HG03354 (cell line): Measurements from ENCODE around the gene DDAH1.
"Not testable (repeated sequence)": the region's sequence is repeated elsewhere in the genome, so short reads cannot be mapped to it uniquely, and the experiment has no call there.

ENCODE experiments used
- ATAC-seq: cut with Tn5 transposase; IDR thresholded peaks from one replicate; pipeline ENCODE4 v1.9.1; 2021; ENCODE audit warnings: mild to moderate bottlenecking; ENCODE audit not compliant: unreplicated experiment, poor library complexity, severe bottlenecking

The DDAH1 gene

DNA sequence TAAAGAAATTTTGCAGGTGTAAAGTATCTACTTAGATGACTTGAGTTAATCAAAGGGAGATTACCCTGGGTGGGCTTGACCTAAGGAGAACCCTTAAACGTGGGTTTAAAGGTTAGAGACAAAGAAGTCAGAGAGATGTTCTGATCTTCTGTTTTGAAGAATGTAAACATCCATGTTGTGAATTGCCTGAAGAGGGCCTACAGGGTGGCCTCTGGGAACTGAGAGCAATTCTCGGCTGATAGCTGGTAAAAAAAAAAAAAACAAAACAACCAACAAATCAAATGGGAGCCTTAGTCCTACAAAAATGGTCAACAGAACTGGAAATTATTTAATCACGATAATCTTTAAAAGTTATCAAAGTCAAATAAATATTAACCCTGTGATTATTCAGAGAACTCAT, 99.1 kb downstream of the DDAH1 start:
- no peak for ATAC-seq

DNA sequence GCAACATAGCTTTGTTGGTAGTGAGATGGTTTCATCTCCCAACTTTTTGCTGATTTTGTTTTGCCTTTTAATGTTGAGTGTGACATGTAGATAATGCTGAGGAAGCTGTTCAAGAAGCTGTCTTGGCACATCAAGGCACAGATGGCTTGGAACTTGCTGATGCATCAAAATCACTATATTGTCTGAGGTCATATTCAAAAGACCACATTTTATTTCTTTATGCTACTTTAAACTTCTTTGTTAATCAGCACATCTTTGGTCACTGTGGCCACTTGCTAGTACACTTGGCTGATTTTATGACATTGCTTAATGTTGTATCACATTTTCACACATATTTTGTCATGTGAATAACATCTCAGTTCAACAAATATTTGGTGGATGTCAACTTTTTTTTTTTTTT, 101.4 kb downstream of the DDAH1 start:
- ATAC-seq: no peak

DNA sequence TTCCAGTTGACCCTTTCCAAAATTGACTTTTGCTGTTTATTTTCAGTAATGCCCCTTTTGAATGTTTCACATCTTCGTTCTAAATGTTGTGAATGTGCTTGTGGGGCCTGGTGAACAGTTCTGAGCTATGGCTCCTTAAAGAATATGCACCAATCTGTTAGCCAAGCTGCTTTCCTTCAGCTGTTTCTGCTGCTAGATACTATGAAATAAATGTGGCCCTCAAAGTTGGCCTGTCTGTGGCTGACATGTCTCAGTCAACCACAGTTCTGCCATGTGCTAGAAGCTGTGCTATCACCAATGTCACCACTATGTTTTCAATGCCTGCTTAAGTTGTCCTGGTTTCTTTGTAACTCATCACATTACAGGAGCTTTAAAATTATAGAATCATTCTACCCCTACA, 101.9 kb downstream of the DDAH1 start:
- ATAC-seq: no peak

DNA sequence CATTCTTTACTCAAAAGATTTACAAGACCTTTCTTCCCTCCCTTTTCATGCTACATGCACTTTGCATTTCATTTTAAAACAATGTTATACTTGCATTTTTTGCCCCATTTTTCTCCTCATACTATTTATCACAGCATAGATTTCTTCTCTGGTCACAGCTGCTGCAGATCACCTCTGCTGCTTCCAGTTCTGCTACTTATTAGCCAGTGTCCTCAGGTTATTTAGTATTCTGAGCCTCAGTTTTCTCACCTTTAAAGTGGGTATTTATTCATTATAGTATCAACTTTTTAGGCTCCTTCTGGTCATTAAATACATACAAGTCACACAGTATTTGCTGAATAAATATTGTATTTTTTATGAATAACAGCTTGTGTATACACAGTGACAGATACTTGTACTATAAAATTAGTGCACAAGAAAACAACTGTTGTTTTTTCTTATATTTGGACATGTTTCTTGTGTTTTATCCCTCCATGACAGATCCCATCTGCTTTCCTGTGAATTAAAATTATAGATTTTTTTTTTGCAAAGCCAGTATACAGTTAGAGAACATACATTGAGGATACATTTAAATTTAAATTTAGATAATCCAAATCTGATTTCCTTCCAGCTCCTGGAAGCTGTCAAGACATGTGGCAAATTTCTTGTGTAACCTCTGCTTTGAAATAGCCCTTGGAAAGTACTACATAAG, 103.2 kb downstream of the DDAH1 start:
- no peak for ATAC-seq

DNA sequence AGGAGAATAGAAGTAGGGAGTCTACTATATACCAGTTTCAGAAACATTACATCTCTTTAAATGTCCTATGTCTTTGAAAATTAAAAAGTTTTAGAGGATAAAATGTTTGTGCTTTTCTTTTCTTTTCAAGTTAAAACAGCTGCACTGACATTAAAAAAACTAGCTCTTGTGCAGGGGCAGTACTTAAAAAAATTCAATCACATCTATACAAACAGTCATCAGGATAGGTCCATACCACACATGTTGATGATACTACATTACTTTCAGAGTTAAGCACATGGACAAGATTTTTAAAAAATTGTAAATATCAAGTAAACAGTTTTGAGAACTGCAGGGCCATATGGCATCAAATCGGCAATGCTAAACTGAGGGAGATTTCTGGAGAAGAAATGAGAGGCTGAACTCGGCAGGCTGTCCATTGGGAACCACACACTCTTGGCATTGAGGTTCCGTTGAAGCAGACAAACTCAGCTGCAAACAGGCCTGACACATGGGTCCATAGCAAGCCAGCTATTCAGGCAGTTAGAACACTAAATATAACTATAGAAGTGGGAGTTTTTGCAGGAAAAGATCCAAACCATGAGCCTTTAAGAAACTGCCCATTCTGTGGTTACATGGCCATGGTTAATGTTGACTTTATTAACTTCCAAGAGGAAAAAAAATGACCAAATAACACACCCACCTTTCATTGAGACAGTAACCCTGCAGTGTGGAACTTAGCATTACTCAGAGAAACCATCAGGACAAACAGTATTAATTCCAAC, 104.0 kb downstream of the DDAH1 start:
- no peak for ATAC-seq

DNA sequence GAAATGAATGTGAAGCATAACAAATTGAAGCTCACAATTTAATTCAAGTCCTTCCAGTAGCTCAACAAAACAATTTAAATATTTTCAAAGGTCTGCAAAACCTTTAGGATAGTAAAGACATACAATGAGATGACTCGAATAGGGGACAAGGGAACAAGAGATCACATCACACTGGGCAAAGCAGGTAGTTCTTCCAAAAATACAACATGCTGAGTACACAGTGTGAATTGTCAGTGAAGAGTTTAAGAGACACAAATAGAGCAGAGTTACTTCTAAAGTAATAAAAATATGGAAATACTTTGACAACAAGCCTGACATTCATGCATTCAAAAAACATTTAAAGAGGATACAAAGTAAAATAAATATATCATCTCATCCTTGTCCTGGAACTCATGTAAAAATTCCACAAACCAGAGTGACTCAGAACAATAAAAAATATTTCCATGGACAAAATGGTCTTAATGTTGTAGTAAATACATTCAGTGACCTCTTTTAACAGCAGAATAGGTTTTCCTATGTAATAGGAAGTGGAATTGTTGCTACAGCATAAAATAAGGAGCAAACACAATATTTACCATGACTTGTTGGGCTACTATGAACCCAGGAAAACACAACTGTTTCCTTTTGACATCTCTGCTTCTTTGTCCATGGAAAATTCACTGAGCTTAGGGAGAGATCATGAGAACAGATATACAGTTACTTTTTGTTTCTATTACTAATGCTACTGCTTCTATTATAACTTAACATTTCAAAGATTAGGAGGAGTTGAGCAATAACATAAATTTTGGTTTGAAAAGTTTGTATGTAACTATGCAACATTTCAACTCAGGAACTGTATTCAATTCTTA, 104.9 kb downstream of the DDAH1 start:
- no peak for ATAC-seq

DNA sequence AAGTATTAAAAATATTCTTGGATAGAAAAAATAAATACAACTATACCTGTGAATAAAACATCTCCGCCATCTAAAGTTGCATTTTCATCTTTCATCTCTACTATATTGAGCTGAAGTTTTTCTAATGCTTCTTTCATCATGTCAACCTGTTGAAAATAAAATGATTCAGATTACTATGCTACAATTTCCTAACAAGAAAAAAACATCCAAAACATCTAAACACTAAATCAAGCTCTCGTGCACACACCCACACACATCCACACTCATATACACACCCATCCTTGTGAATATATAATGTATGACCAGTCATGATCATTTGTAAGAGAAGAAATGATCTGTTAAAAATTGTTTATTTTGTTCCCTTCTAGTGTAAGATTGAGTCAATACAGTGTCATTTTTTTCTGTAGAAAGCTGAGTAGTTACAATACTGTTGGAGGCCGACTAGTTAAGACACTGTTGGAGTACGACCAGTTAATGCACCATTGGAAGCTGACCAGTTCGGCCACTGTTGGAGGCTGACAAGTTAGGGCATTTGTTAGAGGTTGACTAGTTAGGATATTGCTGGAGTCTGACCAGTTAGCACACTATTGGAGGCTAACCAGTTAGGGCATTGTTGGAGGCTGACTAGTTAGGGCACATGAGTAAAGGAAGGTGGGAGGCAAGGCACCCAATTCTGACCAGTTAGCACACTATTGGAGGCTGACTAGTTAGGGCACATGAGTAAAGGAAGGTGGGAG, 106.1 kb downstream of the DDAH1 start:
- no peak for ATAC-seq

DNA sequence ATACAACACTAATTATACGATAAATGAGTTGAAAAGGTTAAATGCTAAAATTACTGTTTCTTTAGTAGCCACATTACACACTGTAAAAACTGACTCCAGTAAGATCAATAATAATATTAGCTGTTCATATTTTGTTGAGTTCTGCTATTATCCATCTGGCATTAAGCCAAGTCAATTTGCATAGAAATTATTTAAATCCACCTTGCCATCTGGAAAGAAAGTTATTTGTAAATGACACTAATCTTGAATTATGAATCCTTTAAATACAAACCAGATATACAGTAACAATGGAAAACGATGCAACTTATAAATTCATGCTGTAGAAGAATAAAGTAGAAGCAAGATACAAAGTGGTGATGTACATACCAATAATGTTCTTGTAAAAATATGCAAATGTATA, 107.1 kb downstream of the DDAH1 start:
- ATAC-seq: no peak

DNA sequence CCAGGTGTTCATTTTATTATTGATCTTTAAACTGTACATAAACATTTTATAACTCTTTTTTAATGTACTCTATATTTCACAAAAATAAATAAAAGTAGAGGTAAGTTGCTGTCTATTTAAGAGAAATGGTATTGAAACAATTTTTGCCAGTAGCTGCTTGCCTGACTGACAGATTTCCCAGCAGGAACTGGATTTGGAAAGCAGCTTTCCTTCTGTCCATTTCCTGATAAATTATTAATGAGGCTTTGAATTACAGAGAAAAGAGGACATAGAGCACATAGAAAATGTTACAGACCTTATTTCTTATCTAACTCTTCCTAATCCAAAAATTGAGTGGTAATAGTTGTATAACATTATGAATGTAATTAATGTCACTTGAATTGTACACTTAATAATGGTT, 108.8 kb downstream of the DDAH1 start:
- no peak for ATAC-seq

DNA sequence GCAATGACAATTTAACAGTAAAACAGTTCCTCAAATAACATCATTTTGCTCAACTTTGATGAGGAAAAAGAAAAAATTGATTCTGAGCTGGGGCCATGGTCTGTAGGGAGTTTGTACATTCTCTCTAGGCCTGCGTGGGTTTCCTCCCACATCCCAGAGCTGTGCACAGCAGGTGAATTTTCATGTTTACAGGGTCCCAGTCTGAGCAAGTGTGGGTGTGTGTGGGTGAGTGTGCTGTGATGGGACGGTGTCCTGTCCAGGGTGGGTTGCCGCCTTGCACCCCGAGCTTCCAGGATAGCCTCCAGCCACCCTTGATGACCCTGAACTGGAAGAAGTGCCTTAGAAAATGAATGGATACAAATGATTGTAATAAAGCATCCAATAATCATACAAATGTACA, 112.9 kb downstream of the DDAH1 start:
- no peak for ATAC-seq

DNA sequence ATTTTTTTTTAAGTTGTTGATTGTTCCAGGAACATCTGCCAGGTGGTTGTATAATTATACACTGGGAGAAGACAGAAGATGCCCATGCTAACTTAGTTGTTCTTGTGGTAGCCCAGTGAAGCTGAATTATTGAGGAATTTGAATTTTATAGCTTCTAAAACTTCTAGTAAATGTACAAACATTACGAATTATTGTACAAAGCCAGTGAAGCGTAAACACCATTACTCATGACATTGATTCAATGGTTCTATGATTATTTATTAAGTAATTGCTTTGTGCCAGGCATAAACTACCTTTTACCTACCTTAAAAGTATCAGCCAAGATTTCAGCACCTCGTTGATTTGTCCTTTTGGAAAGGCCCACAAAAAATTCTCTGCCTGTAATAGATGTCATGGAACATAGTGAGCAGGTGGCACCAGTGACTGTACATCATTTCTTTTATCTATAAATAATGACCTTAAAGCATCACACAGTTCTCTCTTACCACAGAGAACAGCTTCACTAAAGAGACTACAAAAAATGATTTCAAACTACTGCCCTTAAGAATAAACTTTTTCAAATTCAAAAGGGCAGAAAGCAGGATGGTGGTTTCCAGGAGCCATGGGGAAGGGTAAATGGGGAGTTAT, 113.6 kb downstream of the DDAH1 start:
- no peak for ATAC-seq

DNA sequence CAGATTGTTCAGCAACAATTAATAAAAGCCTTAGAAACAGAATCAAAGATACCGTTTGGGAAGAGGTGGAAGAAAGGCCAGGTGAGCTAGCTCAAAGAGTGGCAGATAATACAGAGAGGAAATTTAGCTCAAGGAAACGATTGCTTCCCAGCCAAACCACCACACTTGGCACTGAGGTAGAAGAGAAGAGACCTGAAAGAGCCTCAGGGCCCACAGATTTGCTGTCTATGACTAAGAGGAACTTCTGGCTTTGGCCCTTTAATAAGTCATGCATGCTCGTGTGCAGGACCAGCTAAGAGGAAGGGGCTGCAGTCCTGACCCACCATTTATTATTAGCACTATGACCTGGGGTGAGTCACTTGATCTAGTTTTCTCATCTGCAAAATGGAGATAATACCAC, 115.7 kb downstream of the DDAH1 start:
- ATAC-seq: no peak

DNA sequence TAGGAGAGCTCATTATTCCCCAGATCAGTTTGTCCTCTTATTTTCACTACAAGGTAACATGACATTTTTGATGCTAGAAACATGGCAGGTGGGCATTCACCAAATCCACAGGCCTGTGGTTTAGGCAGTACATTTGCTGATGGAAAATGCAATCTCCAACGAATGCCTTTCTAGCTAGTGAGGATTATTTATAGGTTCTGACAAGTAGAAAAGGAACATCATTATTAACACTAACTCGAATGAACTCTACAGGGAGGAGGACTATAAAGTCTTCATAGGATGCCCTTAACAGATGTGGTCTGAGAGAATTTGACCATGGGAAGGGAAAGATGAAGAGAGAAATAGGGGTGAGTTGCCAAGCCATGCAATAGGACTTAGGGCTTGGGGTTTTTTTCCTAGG, 117.1 kb downstream of the DDAH1 start:
- no peak for ATAC-seq

DNA sequence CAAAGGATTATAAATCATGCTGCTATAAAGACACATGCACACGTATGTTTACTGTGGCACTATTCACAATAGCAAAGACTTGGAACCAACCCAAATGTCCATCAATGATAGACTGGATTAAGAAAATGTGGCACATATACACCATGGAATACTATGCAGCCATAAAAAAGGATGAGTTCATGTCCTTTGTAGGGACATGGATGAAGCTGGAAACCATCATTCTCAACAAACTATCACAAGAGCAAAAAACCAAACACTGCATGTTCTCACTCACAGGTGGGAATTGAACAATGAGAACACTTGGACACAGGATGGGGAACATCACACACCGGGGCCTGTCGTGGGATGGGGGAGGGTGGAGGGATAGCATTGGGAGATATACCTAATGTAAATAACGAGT, 117.7 kb downstream of the DDAH1 start:
- not testable (repeated sequence) for ATAC-seq

DNA sequence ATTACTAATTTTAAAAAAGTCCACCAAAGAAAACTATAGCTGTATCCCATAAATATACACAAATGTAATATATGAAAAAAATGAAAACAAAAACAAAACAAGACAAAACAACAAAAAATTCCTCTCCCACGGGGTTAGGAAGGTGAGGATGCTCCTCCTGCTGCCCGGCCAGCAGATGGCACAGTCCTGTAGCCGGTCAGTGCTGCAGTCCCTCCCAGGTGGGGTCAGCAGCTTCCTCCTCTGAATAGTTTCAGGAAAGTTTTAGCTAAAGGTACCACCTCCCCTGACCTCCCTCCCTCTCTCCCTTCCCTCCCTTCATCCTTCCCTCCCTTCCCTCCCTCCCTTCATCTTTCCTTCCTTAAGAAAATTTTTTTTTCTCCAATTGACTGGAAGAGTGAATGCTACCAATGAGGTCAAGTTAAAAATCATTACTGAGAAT, 120.7 kb downstream of the DDAH1 start:
- no peak for ATAC-seq

DNA sequence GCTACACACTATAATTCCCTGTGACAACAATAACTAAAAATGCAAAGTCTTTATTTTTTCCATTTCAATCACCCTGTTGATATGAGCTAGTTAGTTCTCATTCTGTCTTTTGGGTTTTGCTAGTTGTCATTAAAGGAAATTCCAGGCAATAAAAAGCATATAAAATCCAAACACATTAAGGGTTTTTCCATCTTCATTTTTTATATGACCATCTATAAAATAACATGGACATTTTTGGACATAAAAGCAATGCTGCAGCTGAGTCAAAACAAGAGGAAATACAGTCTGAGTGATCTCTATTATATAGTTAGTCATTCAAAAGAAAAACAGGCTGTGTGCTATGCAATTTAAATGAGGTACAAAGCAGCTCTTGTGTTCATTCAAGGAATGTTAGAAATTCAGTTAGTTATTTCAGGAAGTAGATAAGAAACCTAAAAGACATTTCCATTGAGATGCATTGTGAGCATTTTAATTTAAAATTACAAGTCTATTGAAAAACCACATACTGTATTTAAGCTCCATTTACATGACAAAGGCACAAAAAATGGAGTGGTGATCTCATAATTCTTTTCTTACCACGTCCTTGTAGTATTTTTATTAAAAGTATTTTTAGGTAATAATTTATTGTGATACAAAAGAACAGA, 121.2 kb downstream of the DDAH1 start:
- ATAC-seq: peak; percentile 65

DNA sequence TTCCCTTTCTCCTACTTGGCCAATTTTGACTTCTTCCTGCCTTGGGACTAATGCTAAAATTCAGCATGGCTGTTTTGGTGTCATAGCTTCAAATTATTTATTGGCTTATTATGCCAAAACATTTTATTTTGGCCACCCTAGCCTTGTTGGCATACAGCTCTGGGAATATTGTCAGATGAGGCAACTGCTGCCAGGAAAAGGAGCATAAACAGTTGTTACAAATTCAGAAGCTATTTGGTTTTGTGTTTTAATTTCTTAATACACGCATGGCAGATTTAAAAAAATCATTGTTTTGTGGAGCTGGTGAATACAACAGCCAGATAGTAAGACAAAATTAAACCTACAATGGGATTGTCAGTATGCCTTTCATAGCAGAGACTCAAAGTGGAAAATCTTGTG, 121.7 kb downstream of the DDAH1 start:
- ATAC-seq: no peak

DNA sequence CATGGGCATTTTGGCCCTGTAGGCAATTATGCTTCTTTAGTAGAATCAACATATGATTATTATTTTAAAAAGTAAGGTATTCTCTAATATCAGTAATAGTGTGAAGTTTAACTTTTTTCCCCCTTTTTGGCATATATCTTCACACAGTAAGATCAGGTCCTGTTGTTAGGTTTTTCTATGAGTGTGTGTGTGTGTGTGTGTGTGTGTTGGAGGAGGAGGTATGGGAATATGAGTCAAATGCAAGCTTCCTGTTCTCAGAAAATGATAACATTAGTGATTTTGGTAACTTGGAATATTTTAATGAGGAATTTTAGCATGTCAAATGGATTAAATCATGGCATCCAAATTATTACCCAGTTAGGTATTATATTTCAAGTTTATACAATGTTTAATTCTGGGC, 122.8 kb downstream of the DDAH1 start:
- ATAC-seq: no peak

DNA sequence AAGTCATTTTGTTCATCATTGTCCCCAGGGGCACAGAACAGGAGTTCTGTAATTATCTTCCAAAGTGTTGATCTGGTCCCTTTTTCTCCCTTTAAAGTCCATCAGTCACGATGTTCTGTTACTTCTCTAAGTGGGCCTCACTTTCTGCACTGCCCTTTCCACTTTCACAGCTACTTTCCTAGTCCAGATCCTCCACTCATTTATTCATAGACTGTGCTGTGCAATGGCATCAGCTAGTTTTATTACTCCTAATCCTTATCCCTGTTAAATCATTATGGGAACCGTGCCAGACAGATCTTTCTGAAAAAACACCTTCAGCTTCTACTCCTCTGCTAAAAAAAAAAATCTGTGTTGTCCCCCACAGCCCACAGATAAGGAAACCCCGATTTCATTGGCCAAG, 124.5 kb downstream of the DDAH1 start:
- ATAC-seq: no peak
